Testis (tissue), 2 donors: Measurements from ENCODE around the gene ATP13A4.

ENCODE experiments used
- POLR2A ChIP-seq: fragments of 450-650 bp; IDR thresholded peaks from one replicate; pipeline ENCODE4 v1.6.1; 2017; ENCODE audit warnings: antibody characterized with exemption, mild to moderate bottlenecking, moderate library complexity
- TF ChIP-seq, protein P1 (sequence below), 3 experiments: fragments of 450-650 bp in 2 of 3; fragments of 200-600 bp in 1 of 3; sonication (generic) in 1 of 3; IDR thresholded peaks; one replicate each; pipeline ENCODE4 v1.5.1; 2016 to 2019; ENCODE audit warnings: antibody characterized with exemption in 3 of 3, mild to moderate bottlenecking in 2 of 3, moderate library complexity in 1 of 3

- no peak for TF ChIP-seq POLR2A
- TF ChIP-seq, protein P1, sequence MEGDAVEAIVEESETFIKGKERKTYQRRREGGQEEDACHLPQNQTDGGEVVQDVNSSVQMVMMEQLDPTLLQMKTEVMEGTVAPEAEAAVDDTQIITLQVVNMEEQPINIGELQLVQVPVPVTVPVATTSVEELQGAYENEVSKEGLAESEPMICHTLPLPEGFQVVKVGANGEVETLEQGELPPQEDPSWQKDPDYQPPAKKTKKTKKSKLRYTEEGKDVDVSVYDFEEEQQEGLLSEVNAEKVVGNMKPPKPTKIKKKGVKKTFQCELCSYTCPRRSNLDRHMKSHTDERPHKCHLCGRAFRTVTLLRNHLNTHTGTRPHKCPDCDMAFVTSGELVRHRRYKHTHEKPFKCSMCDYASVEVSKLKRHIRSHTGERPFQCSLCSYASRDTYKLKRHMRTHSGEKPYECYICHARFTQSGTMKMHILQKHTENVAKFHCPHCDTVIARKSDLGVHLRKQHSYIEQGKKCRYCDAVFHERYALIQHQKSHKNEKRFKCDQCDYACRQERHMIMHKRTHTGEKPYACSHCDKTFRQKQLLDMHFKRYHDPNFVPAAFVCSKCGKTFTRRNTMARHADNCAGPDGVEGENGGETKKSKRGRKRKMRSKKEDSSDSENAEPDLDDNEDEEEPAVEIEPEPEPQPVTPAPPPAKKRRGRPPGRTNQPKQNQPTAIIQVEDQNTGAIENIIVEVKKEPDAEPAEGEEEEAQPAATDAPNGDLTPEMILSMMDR (IDR thresholded peaks at IDR 0.05): no peak
Observed at GRCh38 chr3:193502871-193503270, 51.8 kb downstream of the ATP13A4 start.
